ENCODE measurements around the gene PCDHB8.
"Not testable (repeated sequence)": the region's sequence is repeated elsewhere in the genome, so short reads cannot be mapped to it uniquely, and the experiment has no call there.

Gene PCDHB8

DNA sequence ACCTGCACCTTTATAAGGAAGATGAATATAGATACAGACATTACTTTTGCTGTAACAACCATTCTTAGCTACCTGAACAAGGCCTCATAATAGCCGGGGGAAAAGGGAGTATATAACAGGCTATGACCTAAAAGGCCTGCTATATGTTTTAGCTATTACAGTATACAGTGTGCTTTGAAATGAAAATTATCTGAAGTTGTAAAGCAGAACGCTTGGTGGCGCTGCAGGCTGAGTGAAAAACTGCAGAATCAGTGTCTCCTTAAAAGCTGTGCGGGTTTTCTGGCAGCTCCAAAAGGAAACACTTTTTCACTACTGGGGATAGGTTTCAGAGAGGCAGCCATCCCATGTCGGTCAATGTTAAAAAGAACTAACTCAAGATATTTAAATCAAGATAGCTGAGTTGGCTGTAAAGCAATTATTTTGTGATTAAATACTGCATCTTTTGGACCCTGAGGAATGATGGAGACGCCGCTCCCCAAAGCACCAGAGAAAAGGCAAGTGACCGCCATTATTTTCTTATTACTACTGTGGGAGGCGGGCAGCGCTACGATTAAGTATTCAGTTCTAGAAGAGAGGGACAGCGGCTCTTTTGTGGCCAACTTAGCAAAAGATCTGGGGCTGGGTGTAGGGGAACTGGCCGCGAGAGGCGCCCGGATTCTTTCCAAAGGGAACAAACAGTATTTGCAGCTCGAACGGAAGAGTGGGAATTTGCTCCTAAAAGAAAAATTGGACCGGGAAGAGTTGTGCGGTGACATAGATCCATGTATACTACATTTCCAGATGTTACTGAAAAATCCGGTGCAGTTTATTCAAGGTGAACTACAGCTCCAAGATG, 21.8 kb upstream of the PCDHB8 start:
- no peaks in the 10 kb centered on the region for H3K36me3 ChIP-seq
- H3K4me1 ChIP-seq: no peaks in the 10 kb centered on the region
- H4K20me1 ChIP-seq: no peaks in the 10 kb centered on the region
- no peak overlapping the region for H3K4me3 ChIP-seq
- no peak for TF ChIP-seq Cebpa-rat (IDR thresholded peaks at IDR 0.05)
- no peak overlapping the region for H3K4me2 ChIP-seq
- H3K27ac ChIP-seq: no peak overlapping the region
- no peak overlapping the region for H3K9ac ChIP-seq
- H3K27me3 ChIP-seq: no peaks in the 10 kb centered on the region
- H3K9me3 ChIP-seq (replicated peaks in 1 of 11): peaks cover 43 to 69% (median 57%) of the 10 kb centered on the region in 11 experiments

DNA sequence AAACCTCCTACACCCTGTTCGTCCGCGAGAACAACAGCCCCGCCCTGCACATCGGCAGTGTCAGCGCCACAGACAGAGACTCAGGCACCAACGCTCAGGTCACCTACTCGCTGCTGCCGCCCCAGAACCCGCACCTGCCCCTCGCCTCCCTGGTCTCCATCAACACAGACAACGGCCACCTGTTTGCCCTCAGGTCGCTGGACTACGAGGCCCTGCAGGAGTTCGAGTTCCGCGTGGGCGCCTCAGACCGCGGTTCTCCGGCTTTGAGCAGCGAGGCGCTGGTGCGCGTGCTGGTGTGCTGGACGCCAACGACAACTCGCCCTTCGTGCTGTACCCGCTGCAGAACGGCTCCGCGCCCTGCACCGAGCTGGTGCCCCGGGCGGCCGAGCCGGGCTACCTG, 20.2 kb upstream of the PCDHB8 start:
- H3K27me3 ChIP-seq, H3K4me3 ChIP-seq: not testable (repeated sequence)

DNA sequence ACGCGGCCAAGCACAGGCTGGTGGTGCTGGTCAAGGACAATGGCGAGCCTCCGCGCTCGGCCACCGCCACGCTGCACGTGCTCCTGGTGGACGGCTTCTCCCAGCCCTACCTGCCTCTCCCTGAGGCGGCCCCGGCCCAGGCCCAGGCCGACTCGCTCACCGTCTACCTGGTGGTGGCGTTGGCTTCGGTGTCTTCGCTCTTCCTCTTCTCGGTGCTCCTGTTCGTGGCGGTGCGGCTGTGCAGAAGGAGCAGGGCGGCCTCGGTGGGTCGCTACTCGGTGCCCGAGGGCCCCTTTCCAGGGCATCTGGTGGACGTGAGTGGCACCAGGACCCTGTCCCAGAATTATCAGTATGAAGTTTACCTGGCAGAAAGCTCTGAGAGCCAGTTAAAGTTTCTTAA, 19.7 kb upstream of the PCDHB8 start:
- H3K4me3 ChIP-seq, H3K9ac ChIP-seq, H3K36me3 ChIP-seq, H3K27ac ChIP-seq, H4K20me1 ChIP-seq, H3K4me1 ChIP-seq, H3K27me3 ChIP-seq, H3K4me2 ChIP-seq: not testable (repeated sequence)
- peaks cover 31 to 58% (median 46%) of the 10 kb centered on the region in 11 experiments for H3K9me3 ChIP-seq (replicated peaks in 1 of 11)

More for the DNA sequence above, 20.2 kb upstream of the PCDHB8 start:
- not testable (repeated sequence) for H3K9ac ChIP-seq, H4K20me1 ChIP-seq, H3K36me3 ChIP-seq, H3K4me1 ChIP-seq, H3K27ac ChIP-seq, H3K4me2 ChIP-seq
- peaks cover 27 to 55% (median 42%) of the 10 kb centered on the region in 11 experiments for H3K9me3 ChIP-seq (replicated peaks in 1 of 11)

DNA sequence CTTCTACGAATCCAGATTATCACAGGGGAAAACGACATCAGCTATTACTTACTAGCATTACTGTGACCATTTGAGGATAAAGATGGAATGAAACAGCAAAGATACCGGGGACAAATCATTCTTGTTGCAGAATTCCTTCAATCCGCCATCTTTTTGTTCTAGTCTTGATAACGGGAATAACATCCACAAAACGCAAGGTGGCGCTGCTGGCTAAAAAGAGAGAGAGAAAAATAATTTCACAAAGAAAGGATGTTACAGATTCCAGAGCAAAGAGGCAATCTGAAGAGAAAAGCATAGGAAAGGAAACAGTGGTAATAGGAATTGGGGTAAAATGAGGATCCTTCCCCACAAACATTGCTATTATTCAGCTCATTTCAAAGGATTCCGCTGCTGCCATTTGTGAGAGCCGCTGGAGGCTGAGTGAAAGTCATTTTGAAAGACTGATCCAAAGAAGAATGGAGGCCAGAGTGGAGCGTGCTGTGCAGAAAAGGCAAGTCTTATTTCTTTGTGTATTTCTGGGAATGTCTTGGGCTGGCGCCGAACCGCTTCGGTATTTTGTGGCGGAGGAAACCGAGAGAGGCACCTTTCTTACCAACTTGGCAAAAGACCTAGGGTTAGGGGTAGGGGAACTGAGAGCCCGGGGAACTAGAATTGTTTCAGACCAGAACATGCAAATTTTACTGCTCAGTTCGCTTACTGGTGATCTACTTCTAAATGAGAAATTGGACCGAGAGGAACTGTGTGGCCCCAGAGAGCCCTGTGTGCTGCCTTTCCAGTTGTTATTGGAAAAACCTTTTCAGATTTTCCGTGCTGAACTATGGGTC, 5.0 kb upstream of the PCDHB8 start, which contains the start of gene PCDHB7:
TSS of gene PCDHB7 (plus strand) at position 264 of the 824 bp plus-strand sequence. CDS start at position 456, 192 bp downstream.
- Histone ChIP-seq H3K4me1 (no peaks in the 10 kb centered on the region), H3K36me3 (no peaks in the 10 kb centered on the region), H3K9me3 (replicated peaks in 1 of 11) (peaks cover 28 to 53% (median 35%) of the 10 kb centered on the region in 11 experiments), H3K27ac (no peak within 1 kb of the TSS), H3K4me2 (no peak within 1 kb of the TSS), H3K4me3 (no peak within 1 kb of the TSS), H3K9ac (no peak within 1 kb of the TSS), H3K27me3 (no peaks in the 10 kb centered on the region), H4K20me1 (no peaks in the 10 kb centered on the region)
- TF ChIP-seq Cebpa-rat (IDR thresholded peaks at IDR 0.05): no peak

DNA sequence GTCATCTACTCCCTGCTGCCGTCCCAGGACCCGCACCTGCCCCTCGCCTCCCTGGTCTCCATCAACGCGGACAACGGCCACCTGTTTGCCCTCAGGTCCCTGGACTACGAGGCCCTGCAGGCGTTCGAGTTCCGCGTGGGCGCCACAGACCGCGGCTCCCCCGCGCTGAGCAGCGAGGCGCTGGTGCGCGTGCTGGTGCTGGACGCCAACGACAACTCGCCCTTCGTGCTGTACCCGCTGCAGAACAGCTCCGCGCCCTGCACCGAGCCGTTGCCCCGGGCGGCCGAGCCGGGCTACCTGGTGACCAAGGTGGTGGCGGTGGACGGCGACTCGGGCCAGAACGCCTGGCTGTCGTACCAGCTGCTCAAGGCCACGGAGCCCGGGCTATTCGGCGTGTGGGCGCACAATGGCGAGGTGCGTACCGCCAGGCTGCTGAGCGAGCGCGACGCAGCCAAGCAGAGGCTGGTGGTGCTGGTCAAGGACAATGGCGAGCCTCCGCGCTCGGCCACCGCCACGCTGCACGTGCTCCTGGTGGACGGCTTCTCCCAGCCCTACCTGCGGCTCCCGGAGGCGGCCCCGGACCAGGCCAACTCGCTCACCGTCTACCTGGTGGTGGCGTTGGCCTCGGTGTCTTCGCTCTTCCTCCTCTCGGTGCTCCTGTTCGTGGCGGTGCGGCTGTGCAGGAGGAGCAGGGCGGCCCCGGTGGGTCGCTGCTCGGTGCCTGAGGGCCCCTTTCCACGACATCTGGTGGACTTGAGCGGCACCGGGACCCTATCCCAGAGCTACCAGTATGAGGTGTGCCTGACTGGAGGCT, 3.1 kb upstream of the PCDHB8 start:
- not testable (repeated sequence) for H3K9ac ChIP-seq, H3K36me3 ChIP-seq, H3K4me3 ChIP-seq, H4K20me1 ChIP-seq, H3K27me3 ChIP-seq, H3K4me2 ChIP-seq, H3K27ac ChIP-seq, H3K4me1 ChIP-seq
- peaks cover 33 to 60% (median 42%) of the 10 kb centered on the region in 11 experiments for H3K9me3 ChIP-seq (replicated peaks in 1 of 11)

DNA sequence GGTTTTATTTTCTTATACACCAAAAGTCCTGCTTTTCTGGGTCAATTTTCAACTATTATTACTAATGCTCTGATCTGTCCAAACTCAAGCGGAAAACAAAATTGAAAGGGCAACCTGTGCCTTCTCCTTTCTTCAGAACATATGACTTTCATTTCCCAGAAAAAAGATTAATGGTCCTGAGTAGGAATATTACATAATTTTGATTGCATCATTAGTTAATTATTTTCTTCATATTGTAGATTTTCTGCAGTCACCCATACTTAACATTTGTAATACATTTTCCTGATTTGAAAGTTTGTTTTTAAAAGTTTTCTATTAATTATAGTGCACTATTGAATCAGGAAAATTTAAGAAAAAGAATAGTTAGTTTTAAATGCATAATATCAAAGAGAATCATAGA, 1.7 kb upstream of the PCDHB8 start:
- Histone ChIP-seq H3K27ac (no peak overlapping the region), H3K36me3 (no peaks in the 10 kb centered on the region), H3K4me3 (no peak overlapping the region), H3K4me2 (no peak overlapping the region), H4K20me1 (no peaks in the 10 kb centered on the region), H3K9me3 (replicated peaks in 1 of 11) (peaks cover 41 to 73% (median 52%) of the 10 kb centered on the region in 11 experiments), H3K9ac (no peak overlapping the region), H3K4me1 (no peaks in the 10 kb centered on the region), H3K27me3 (no peaks in the 10 kb centered on the region)
- TF ChIP-seq Cebpa-rat (IDR thresholded peaks at IDR 0.05): no peak

DNA sequence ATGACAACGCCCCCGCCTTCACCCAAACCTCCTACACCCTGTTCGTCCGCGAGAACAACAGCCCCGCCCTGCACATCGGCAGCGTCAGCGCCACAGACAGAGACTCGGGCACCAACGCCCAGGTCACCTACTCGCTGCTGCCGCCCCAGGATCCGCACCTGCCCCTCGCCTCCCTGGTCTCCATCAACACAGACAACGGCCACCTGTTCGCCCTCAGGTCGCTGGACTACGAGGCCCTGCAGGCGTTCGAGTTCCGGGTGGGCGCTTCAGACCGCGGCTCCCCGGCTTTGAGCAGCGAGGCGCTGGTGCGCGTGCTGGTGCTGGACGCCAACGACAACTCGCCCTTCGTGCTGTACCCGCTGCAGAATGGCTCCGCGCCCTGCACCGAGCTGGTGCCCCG, 1.8 kb downstream of the PCDHB8 start:
- H3K27ac ChIP-seq, H3K4me3 ChIP-seq, H3K27me3 ChIP-seq, H3K4me1 ChIP-seq, H4K20me1 ChIP-seq, H3K4me2 ChIP-seq, H3K36me3 ChIP-seq, H3K9ac ChIP-seq: not testable (repeated sequence)
- H3K9me3 ChIP-seq (replicated peaks in 1 of 11): peaks cover 42 to 71% (median 50%) of the 10 kb centered on the region in 11 experiments

DNA sequence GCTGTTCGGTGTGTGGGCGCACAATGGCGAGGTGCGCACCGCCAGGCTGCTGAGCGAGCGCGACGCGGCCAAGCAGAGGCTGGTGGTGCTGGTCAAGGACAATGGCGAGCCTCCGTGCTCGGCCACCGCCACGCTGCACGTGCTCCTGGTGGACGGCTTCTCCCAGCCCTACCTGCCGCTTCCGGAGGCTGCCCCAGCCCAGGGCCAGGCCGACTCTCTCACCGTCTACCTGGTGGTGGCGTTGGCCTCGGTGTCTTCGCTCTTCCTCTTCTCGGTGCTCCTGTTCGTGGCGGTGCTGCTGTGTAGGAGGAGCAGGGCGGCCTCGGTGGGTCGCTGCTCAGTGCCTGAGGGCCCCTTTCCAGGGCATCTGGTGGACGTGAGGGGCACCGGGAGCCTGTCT, 2.3 kb downstream of the PCDHB8 start:
- H3K4me1 ChIP-seq, H3K27me3 ChIP-seq, H3K9ac ChIP-seq: not testable (repeated sequence)

DNA sequence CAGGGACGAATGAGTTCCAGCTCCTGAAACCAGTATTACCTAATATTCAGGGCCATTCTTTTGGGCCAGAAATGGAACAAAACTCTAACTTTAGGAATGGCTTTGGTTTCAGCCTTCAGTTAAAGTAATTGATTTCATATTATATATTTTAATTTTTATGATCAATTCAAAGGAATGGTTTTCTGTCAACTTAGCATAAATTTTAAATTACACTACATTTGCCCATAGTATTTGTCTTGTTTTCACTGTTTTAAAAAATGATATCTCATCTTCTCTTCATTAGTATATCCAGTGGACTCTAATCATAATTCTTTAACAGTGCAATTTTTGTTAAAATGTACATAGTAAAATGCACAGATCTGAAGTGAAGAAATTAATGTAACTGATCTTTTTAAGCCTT, 2.7 kb downstream of the PCDHB8 start:
- no peaks in the 10 kb centered on the region for H4K20me1 ChIP-seq
- peaks cover 39 to 68% (median 48%) of the 10 kb centered on the region in 11 experiments for H3K9me3 ChIP-seq (replicated peaks in 1 of 11)
- no peaks in the 10 kb centered on the region for H3K27me3 ChIP-seq
- TF ChIP-seq Cebpa-rat (IDR thresholded peaks at IDR 0.05): no peak
- no peak overlapping the region for H3K27ac ChIP-seq
- no peak overlapping the region for H3K4me3 ChIP-seq
- H3K9ac ChIP-seq: no peak overlapping the region
- H3K36me3 ChIP-seq: no peaks in the 10 kb centered on the region
- no peaks in the 10 kb centered on the region for H3K4me1 ChIP-seq
- H3K4me2 ChIP-seq: no peak overlapping the region

More for the DNA sequence above, 2.3 kb downstream of the PCDHB8 start:
- not testable (repeated sequence) for H3K27ac ChIP-seq, H3K4me2 ChIP-seq, H4K20me1 ChIP-seq, H3K4me3 ChIP-seq, H3K36me3 ChIP-seq
- peaks cover 41 to 71% (median 50%) of the 10 kb centered on the region in 11 experiments for H3K9me3 ChIP-seq (replicated peaks in 1 of 11)

Data from BLaER1 treated with 17β-estradiol and CSF1 and Interleukin-3, amounts not matched to agents 10 nM and 100 nM (cell line).